ENCODE results near the gene RNF6. TPM values are rescaled to one million over a fixed set of nuclear protein-coding genes. Genes with fewer than 3 reads are reported as not detected.

The RNF6 gene
- polyA plus RNA-seq, 1 donor from 2014 or later = 15.8 TPM

DNA sequence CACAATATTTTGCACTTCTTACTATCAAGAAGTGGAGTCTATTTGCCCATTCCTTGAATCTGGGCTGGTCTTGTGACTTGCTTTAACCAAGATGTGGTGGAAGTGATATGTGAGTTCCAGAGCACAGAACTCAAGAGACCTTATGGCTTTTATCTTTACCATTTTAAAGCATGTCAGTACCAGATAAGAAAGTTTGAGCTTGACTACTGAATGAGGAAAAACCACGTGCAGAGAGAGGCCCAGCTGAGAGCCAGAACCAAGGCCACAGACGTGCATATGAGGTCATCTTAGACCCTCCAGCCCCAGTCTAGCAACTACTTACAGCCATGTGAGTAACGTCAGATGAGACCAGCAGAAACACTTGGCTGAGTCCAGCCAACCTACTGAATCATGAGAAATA lies 25.5 kb upstream of the RNF6 start:
- no peaks in the 10 kb centered on the region for H4K20me1 ChIP-seq (ENCODE audit: insufficient read depth)
- H3K4me2 ChIP-seq (ENCODE audit: low read length) = no peak overlapping the region
- no peak overlapping the region for H3K4me3 ChIP-seq (ENCODE audit: low read length)
- H3K9me2 ChIP-seq (ENCODE audit: insufficient read depth, low read length) = no peaks in the 10 kb centered on the region
- no peak overlapping the region for H3K9ac ChIP-seq (ENCODE audit: low read length)
- H2AFZ ChIP-seq (ENCODE audit: low read depth, low read length) = no peak overlapping the region
- TF ChIP-seq POLR2AphosphoS5 (IDR thresholded peaks at IDR 0.05) = no peak
- TF ChIP-seq, protein P1, sequence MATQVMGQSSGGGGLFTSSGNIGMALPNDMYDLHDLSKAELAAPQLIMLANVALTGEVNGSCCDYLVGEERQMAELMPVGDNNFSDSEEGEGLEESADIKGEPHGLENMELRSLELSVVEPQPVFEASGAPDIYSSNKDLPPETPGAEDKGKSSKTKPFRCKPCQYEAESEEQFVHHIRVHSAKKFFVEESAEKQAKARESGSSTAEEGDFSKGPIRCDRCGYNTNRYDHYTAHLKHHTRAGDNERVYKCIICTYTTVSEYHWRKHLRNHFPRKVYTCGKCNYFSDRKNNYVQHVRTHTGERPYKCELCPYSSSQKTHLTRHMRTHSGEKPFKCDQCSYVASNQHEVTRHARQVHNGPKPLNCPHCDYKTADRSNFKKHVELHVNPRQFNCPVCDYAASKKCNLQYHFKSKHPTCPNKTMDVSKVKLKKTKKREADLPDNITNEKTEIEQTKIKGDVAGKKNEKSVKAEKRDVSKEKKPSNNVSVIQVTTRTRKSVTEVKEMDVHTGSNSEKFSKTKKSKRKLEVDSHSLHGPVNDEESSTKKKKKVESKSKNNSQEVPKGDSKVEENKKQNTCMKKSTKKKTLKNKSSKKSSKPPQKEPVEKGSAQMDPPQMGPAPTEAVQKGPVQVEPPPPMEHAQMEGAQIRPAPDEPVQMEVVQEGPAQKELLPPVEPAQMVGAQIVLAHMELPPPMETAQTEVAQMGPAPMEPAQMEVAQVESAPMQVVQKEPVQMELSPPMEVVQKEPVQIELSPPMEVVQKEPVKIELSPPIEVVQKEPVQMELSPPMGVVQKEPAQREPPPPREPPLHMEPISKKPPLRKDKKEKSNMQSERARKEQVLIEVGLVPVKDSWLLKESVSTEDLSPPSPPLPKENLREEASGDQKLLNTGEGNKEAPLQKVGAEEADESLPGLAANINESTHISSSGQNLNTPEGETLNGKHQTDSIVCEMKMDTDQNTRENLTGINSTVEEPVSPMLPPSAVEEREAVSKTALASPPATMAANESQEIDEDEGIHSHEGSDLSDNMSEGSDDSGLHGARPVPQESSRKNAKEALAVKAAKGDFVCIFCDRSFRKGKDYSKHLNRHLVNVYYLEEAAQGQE (IDR thresholded peaks at IDR 0.05; ENCODE audit: borderline replicate concordance) = no peak
- TF ChIP-seq EZH2 (IDR thresholded peaks at IDR 0.05; ENCODE audit: borderline replicate concordance, insufficient read depth, low read length, poor library complexity, severe bottlenecking) = no peak
- no peak for TF ChIP-seq MXI1 (conservative IDR thresholded peaks at IDR 0.05; ENCODE audit: poor library complexity, severe bottlenecking)
- H3K9me3 ChIP-seq (ENCODE audit: low read length) = no peaks in the 10 kb centered on the region
- no peak overlapping the region for H3K27ac ChIP-seq (ENCODE audit: low read length)
- no peaks in the 10 kb centered on the region for H3K36me3 ChIP-seq (ENCODE audit: insufficient read depth, low read length)
- H3K27me3 ChIP-seq (ENCODE audit: insufficient read depth, low read depth, low read length) = no peaks in the 10 kb centered on the region
- no peaks in the 10 kb centered on the region for H3K79me2 ChIP-seq (replicated peaks; ENCODE audit: insufficient read depth, low read length)
- H3F3A ChIP-seq (ENCODE audit: insufficient read depth, low read length, poor library complexity, severe bottlenecking) = no peaks in the 10 kb centered on the region

DNA sequence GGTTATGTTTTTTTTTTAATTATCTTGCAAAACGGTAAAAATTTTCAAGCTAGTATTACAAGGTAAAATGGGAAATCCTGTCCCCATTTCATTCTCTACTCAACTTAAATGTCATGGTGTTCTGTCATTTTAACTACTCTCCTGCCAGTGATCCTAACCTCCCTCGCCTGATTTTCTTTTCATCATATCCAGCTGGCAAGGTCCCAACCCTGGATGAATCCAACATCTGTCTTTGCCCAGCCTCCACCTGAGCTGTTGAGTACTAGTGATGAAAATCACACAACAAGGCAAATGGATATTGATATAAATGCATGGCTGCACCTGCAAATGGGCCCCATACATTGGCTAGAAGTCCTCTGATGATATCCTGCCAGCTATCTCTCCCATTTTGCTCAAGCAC lies 24.9 kb upstream of the RNF6 start:
- TF ChIP-seq, protein P1 (IDR thresholded peaks at IDR 0.05; ENCODE audit: borderline replicate concordance) = no peak
- no peak for TF ChIP-seq RAD21 (conservative IDR thresholded peaks at IDR 0.05)
- TF ChIP-seq, protein P2, sequence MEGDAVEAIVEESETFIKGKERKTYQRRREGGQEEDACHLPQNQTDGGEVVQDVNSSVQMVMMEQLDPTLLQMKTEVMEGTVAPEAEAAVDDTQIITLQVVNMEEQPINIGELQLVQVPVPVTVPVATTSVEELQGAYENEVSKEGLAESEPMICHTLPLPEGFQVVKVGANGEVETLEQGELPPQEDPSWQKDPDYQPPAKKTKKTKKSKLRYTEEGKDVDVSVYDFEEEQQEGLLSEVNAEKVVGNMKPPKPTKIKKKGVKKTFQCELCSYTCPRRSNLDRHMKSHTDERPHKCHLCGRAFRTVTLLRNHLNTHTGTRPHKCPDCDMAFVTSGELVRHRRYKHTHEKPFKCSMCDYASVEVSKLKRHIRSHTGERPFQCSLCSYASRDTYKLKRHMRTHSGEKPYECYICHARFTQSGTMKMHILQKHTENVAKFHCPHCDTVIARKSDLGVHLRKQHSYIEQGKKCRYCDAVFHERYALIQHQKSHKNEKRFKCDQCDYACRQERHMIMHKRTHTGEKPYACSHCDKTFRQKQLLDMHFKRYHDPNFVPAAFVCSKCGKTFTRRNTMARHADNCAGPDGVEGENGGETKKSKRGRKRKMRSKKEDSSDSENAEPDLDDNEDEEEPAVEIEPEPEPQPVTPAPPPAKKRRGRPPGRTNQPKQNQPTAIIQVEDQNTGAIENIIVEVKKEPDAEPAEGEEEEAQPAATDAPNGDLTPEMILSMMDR (IDR thresholded peaks at IDR 0.05; ENCODE audit: poor library complexity, severe bottlenecking) = no peak
- no peak for TF ChIP-seq MXI1 (conservative IDR thresholded peaks at IDR 0.05; ENCODE audit: poor library complexity, severe bottlenecking)
- no peak for TF ChIP-seq SMC3 (conservative IDR thresholded peaks at IDR 0.05; ENCODE audit: poor library complexity)
- no peak for TF ChIP-seq EP300 (conservative IDR thresholded peaks at IDR 0.05; ENCODE audit: poor library complexity, severe bottlenecking)
- TF ChIP-seq POLR2AphosphoS5 (IDR thresholded peaks at IDR 0.05) = no peak
- TF ChIP-seq TAF1 (IDR thresholded peaks at IDR 0.05; ENCODE audit: low read depth) = no peak
- TF ChIP-seq EZH2 (IDR thresholded peaks at IDR 0.05; ENCODE audit: borderline replicate concordance, insufficient read depth, low read length, poor library complexity, severe bottlenecking) = no peak
- H2AFZ ChIP-seq (ENCODE audit: low read depth, low read length) = no peak overlapping the region
- no peaks in the 10 kb centered on the region for H3F3A ChIP-seq (ENCODE audit: insufficient read depth, low read length, poor library complexity, severe bottlenecking)

More for the DNA sequence above, 24.9 kb upstream of the RNF6 start:
- Histone ChIP-seq H3K9me2 (ENCODE audit: insufficient read depth, low read length) (no peaks in the 10 kb centered on the region), H3K9ac (ENCODE audit: low read length) (no peak overlapping the region), H3K79me2 (replicated peaks; ENCODE audit: insufficient read depth, low read length) (no peaks in the 10 kb centered on the region), H3K27ac (ENCODE audit: low read length) (no peak overlapping the region), H3K4me3 (ENCODE audit: low read length) (no peak overlapping the region), H4K20me1 (ENCODE audit: insufficient read depth) (no peaks in the 10 kb centered on the region), H3K27me3 (ENCODE audit: insufficient read depth, low read depth, low read length) (no peaks in the 10 kb centered on the region), H3K4me2 (ENCODE audit: low read length) (no peak overlapping the region), H3K36me3 (ENCODE audit: insufficient read depth, low read length) (no peaks in the 10 kb centered on the region), H3K9me3 (ENCODE audit: low read length) (no peaks in the 10 kb centered on the region)

Data from neural cell (in vitro differentiated cells).